ENCODE measurements around the gene ARHGEF33. TPM values are rescaled to one million over a fixed set of nuclear protein-coding genes. Genes with fewer than 3 reads are reported as not detected.
A peak's percentile ranks its signal among the peaks of the same experiment; 100 is the strongest.

ARHGEF33 gene
- 1 to 10 TPM; 1.8 to 3.4 (median 2.2) TPM for polyA plus RNA-seq (ENCODE audit: insufficient read length in 3 of 3)
- long read RNA-seq, donor 1 = 0 reads
- long read RNA-seq, donor 2 = 0 reads
- long read RNA-seq, donor 3 = 0 reads
- long read RNA-seq, donor 4 = 0 reads
- long read RNA-seq, donor 5 = 0 reads
- long read RNA-seq, donor 6 = 0 reads
- long read RNA-seq, donor 7, partial matches to known transcripts = 0 of 1 reads
- long read RNA-seq, donor 7, other reads (novel, unspliced or antisense) = 0 of 1 reads
- long read RNA-seq, donor 8, partial matches to known transcripts = 0 of 12 reads
- long read RNA-seq, donor 8, other reads (novel, unspliced or antisense) = 12 of 12 reads
- long read RNA-seq, donor 9 = 0 reads
- long read RNA-seq, donor 10 = 0 reads
- long read RNA-seq, donor 11 = 0 reads
- long read RNA-seq, donor 12 = 0 reads
- long read RNA-seq, donor 13 = 0 reads
- long read RNA-seq, donor 14 = 0 reads
- long read RNA-seq, donor 15 = 0 reads
- long read RNA-seq, donor 16 = 0 reads

- DNase-seq (ENCODE audit: extremely low read depth in 1 of 11, low read depth in 9 of 11, low spot score in 4 of 11) = no peak
Measured at GRCh38 chr2:38889575-38889974, at the start of gene ARHGEF33. TSS of gene ARHGEF33 (plus strand) at chr2:38889875. CDS start at chr2:38919448, 29,573 bp downstream.

GRCh38 chr2:38850045-38850444 lies 39.6 kb upstream of the ARHGEF33 start:
- DNase-seq (ENCODE audit: extremely low read depth in 1 of 11, low read depth in 9 of 11, low spot score in 4 of 11) = no peak

GRCh38 chr2:38856165-38856564 lies 33.5 kb upstream of the ARHGEF33 start:
- DNase-seq (ENCODE audit: extremely low read depth in 1 of 11, low read depth in 9 of 11, low spot score in 4 of 11) = no peak

GRCh38 chr2:38862476-38862875 lies 27.2 kb upstream of the ARHGEF33 start:
- DNase-seq (ENCODE audit: extremely low read depth in 1 of 11, low read depth in 9 of 11, low spot score in 4 of 11) = no peak

- DNase-seq (ENCODE audit: extremely low read depth in 1 of 11, low read depth in 9 of 11, low spot score in 4 of 11) = no peak
Measured at GRCh38 chr2:38863061-38863695, 26.5 kb upstream of the ARHGEF33 start.

GRCh38 chr2:38866773-38867443 lies 22.8 kb upstream of the ARHGEF33 start:
- no peak for DNase-seq (ENCODE audit: extremely low read depth in 1 of 11, low read depth in 9 of 11, low spot score in 4 of 11)

GRCh38 chr2:38871432-38871831 lies 18.2 kb upstream of the ARHGEF33 start:
- no peak for DNase-seq (ENCODE audit: extremely low read depth in 1 of 11, low read depth in 9 of 11, low spot score in 4 of 11)

GRCh38 chr2:38873763-38874162 lies 15.9 kb upstream of the ARHGEF33 start:
- no peak for DNase-seq (ENCODE audit: extremely low read depth in 1 of 11, low read depth in 9 of 11, low spot score in 4 of 11)

GRCh38 chr2:38875227-38875575 lies 14.5 kb upstream of the ARHGEF33 start:
- peak in 3 of 11 donors; percentile 7 to 19 (median 9) for DNase-seq (ENCODE audit: extremely low read depth in 1 of 11, low read depth in 9 of 11, low spot score in 4 of 11)

- DNase-seq (ENCODE audit: extremely low read depth in 1 of 11, low read depth in 9 of 11, low spot score in 4 of 11) = peak; percentile 62 to 86 (median 81)
Measured at GRCh38 chr2:38875576-38876367, 13.9 kb upstream of the ARHGEF33 start, which contains the start of the genes DHX57 and MORN2. TSS of gene DHX57 (minus strand) at chr2:38875934. CDS start at chr2:38868405, 7,529 bp downstream. TSS of gene MORN2 (plus strand) at chr2:38875976.

- peak in 3 of 11 donors; percentile 2 to 5 (median 4) for DNase-seq (ENCODE audit: extremely low read depth in 1 of 11, low read depth in 9 of 11, low spot score in 4 of 11)
Measured at GRCh38 chr2:38876407-38876806, 13.3 kb upstream of the ARHGEF33 start.

- DNase-seq (ENCODE audit: extremely low read depth in 1 of 11, low read depth in 9 of 11, low spot score in 4 of 11) = no peak
Measured at GRCh38 chr2:38886063-38886462, 3.6 kb upstream of the ARHGEF33 start.

GRCh38 chr2:38887347-38887746 lies 2.3 kb upstream of the ARHGEF33 start:
- no peak for DNase-seq (ENCODE audit: extremely low read depth in 1 of 11, low read depth in 9 of 11, low spot score in 4 of 11)

- no peak for DNase-seq (ENCODE audit: extremely low read depth in 1 of 11, low read depth in 9 of 11, low spot score in 4 of 11)
Measured at GRCh38 chr2:38887902-38888554, 1.6 kb upstream of the ARHGEF33 start.

GRCh38 chr2:38889045-38889444 lies 630 bp upstream of the ARHGEF33 start:
- DNase-seq (ENCODE audit: extremely low read depth in 1 of 11, low read depth in 9 of 11, low spot score in 4 of 11) = no peak

GRCh38 chr2:38892819-38893218 lies 3.1 kb downstream of the ARHGEF33 start:
- DNase-seq (ENCODE audit: extremely low read depth in 1 of 11, low read depth in 9 of 11, low spot score in 4 of 11) = no peak

- DNase-seq (ENCODE audit: extremely low read depth in 1 of 11, low read depth in 9 of 11, low spot score in 4 of 11) = no peak
Measured at GRCh38 chr2:38898256-38898655, 8.6 kb downstream of the ARHGEF33 start.

GRCh38 chr2:38900726-38901125 lies 11.1 kb downstream of the ARHGEF33 start:
- DNase-seq (ENCODE audit: extremely low read depth in 1 of 11, low read depth in 9 of 11, low spot score in 4 of 11) = no peak
